DOHH2 (cell line): ENCODE data around the gene ANKRD33B.

Source experiments
- EZH2phosphoT487 ChIP-seq: fragments of 200-600 bp; sonication (generic); IDR thresholded peaks from 2 replicates; pipeline ENCODE4 v1.6.1; 2017; ENCODE audit warnings: borderline replicate concordance, mild to moderate bottlenecking, antibody characterized with exemption, low read length, moderate library complexity, mixed read lengths
- TF ChIP-seq, protein P1 (sequence below): fragments of 200-600 bp; sonication (generic); IDR thresholded peaks from one replicate; pipeline ENCODE4 v1.5.1; 2014; ENCODE audit warnings: antibody characterized with exemption, mild to moderate bottlenecking, low read depth, low read length; ENCODE audit not compliant: poor library complexity, severe bottlenecking

GRCh38 chr5:10563110-10563944 lies 543 bp upstream of the ANKRD33B start:
- TF ChIP-seq, protein P1, sequence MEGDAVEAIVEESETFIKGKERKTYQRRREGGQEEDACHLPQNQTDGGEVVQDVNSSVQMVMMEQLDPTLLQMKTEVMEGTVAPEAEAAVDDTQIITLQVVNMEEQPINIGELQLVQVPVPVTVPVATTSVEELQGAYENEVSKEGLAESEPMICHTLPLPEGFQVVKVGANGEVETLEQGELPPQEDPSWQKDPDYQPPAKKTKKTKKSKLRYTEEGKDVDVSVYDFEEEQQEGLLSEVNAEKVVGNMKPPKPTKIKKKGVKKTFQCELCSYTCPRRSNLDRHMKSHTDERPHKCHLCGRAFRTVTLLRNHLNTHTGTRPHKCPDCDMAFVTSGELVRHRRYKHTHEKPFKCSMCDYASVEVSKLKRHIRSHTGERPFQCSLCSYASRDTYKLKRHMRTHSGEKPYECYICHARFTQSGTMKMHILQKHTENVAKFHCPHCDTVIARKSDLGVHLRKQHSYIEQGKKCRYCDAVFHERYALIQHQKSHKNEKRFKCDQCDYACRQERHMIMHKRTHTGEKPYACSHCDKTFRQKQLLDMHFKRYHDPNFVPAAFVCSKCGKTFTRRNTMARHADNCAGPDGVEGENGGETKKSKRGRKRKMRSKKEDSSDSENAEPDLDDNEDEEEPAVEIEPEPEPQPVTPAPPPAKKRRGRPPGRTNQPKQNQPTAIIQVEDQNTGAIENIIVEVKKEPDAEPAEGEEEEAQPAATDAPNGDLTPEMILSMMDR, result no peak
- no peak for TF ChIP-seq EZH2phosphoT487
